ENCODE data around the gene VPS16.
"Not testable (repeated sequence)": the region's sequence is repeated elsewhere in the genome, so short reads cannot be mapped to it uniquely, and the experiment has no call there.

Gene VPS16

GRCh38 chr20:2806351-2806701, 34.2 kb upstream of the VPS16 start:
- no peak for DNase-seq (ENCODE audit: low read depth, low spot score)
- H3K27ac ChIP-seq = no peak overlapping the region

- no peak overlapping the region for H3K27ac ChIP-seq
- DNase-seq (ENCODE audit: low read depth, low spot score) = no peak
These were observed 33.5 kb upstream of the VPS16 start for GRCh38 chr20:2807019-2807418.

- DNase-seq (ENCODE audit: low read depth, low spot score) = not testable (repeated sequence)
These were observed 32.6 kb upstream of the VPS16 start for GRCh38 chr20:2807929-2808328.

DNA sequence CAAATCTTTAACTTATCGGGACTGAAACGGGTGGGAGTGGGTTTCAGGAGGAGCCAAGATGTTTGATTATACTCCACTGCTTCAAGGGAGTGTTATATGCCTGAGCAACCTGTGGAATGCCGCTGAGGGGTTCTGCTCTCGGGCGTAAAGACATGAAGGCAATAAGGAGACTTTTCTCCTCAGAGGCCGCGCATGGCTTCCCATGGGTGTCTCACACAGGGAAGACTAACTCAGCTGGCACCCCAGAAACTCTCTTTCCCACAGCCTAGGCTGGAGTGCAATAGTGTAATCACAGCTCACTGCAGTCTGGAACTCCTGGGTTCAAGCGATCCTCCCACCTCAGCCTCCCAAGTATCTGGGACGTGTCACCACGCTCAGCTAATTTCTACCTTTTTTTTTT, 30.9 kb upstream of the VPS16 start:
- no peak overlapping the region for H3K27ac ChIP-seq
- no peak for DNase-seq (ENCODE audit: low read depth, low spot score)

More at GRCh38 chr20:2807929-2808328, 32.6 kb upstream of the VPS16 start:
- not testable (repeated sequence) for H3K27ac ChIP-seq

- no peak for DNase-seq (ENCODE audit: low read depth, low spot score)
- H3K27ac ChIP-seq = no peak overlapping the region
These were observed 28.4 kb upstream of the VPS16 start for GRCh38 chr20:2812189-2812588.

DNA sequence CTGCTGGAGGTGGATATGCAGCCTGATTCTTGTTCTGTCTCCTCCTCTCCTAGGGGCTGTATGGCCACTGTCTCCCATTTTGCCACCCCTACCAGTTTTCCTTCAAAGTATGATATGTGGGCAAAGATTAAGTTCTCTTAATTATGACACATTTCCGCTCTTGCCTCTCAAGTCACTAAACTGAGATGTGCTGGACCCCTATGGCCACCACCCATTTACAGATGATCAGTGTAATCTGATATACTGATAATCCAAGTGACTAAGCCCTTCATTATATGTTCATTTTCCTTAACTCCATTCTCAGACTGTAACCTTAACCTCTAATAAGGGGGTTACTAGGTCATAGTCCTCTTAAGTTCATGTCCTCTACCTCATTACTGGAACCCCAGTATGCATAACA, 26.5 kb upstream of the VPS16 start:
- no peak for DNase-seq (ENCODE audit: low read depth, low spot score)
- H3K27ac ChIP-seq = no peak overlapping the region

DNA sequence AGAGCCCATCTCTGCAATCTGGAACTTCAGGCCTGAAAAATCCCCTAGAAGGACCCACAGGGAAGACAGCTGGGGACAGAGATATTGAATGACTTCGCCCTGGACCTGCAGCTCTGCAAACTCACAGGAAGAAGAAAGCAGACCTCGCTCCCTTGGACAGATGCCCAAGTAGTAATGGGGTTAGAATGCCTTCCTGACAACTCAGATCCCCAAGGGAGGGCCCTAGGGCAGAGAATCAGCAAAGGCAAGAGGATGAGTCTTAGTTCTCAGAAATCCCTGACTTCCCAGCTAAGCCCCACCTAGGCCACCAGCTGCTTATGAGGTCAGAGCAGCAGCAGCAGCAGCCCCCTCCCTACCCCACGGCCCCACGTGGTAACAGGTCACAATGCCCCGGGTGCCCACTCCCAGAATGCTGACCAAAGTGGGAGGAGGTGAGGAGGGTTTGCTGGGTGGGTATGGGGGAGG, 25.9 kb upstream of the VPS16 start, which contains the start of gene C20orf141:
Gene C20orf141 (plus strand): TSS at position 401 of the 465 bp plus-strand sequence. CDS start 198 bp downstream, outside the sequence.
- peak; percentile 69 for DNase-seq (ENCODE audit: low read depth, low spot score)
- H3K27ac ChIP-seq = no peak within 1 kb of the TSS

- H3K27ac ChIP-seq = no peak overlapping the region
- no peak for DNase-seq (ENCODE audit: low read depth, low spot score)
These were observed 25.2 kb upstream of the VPS16 start for GRCh38 chr20:2815242-2815900.

GRCh38 chr20:2816030-2816582, 24.4 kb upstream of the VPS16 start, which contains the start of gene TMEM239:
TSS of gene TMEM239 (plus strand) at chr20:2816364. CDS start at chr20:2816555, 191 bp downstream.
- no peak for DNase-seq (ENCODE audit: low read depth, low spot score)
- no peak within 1 kb of the TSS for H3K27ac ChIP-seq

DNA sequence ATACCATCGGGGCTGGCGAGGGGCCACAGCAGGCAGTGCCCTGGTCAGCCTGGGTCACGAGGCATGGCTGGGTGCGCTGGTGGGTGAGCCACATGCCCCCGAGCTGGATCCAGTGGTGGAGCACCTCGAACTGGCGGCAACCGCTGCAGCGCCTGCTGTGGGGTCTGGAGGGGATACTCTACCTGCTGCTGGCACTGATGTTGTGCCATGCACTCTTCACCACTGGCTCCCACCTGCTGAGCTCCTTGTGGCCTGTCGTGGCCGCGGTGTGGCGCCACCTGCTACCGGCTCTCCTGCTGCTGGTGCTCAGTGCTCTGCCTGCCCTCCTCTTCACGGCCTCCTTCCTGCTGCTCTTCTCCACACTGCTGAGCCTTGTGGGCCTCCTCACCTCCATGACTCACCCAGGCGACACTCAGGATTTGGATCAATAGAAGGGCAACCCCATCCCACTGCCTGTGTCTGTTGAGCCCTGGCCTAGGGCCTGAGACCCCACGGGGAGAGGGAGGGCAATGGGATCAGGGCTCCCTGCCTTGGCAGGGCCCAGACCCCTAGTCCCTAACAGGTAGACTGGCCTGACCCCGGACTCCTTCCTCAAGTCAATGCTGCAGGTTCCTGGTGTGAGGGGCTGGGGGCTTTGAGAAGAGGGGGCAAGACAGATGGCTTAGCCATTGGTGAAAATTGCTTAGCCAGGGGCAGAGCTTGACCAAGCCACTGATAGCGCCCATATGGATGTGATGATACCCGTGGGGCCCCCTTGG, 23.8 kb upstream of the VPS16 start:
- no peak overlapping the region for H3K27ac ChIP-seq
- DNase-seq (ENCODE audit: low read depth, low spot score) = no peak

- DNase-seq (ENCODE audit: low read depth, low spot score) = no peak
- H3K27ac ChIP-seq = no peak overlapping the region
These were observed 23.2 kb upstream of the VPS16 start for GRCh38 chr20:2817341-2817726.

DNA sequence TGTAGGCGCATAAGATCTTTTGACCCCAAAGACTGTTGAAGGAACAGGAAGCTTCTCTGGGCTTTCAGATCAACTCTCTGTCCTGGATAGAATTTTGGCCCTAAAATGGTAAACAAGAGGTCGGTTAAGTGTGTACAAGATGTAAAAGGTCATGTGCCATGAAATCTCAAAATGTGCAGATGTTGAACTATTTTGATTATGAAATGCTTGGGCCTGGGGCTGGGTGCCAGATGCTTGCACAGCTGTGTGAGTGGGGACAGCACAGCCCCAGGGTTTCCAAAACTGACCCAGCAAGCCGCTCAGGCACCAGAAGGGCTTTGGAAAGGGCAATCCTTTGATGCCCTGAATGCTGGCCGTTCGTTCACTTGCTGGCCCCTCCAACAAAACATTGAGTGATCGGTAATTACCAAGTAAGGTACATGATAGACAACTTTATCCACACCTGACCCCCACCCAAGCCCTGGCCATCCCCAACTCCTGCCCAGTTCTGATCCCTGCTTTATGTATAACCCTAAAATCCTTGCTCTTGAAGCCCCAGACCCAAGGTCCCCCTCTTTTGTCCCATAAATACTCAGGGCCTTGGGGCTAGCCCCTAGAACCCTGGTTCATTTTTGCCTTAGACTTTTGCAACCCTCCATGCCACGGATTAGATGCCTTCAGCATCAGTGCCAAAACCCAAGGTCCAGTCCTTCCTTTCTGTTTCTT, 22.5 kb upstream of the VPS16 start:
- no peak overlapping the region for H3K27ac ChIP-seq
- no peak for DNase-seq (ENCODE audit: low read depth, low spot score)

DNA sequence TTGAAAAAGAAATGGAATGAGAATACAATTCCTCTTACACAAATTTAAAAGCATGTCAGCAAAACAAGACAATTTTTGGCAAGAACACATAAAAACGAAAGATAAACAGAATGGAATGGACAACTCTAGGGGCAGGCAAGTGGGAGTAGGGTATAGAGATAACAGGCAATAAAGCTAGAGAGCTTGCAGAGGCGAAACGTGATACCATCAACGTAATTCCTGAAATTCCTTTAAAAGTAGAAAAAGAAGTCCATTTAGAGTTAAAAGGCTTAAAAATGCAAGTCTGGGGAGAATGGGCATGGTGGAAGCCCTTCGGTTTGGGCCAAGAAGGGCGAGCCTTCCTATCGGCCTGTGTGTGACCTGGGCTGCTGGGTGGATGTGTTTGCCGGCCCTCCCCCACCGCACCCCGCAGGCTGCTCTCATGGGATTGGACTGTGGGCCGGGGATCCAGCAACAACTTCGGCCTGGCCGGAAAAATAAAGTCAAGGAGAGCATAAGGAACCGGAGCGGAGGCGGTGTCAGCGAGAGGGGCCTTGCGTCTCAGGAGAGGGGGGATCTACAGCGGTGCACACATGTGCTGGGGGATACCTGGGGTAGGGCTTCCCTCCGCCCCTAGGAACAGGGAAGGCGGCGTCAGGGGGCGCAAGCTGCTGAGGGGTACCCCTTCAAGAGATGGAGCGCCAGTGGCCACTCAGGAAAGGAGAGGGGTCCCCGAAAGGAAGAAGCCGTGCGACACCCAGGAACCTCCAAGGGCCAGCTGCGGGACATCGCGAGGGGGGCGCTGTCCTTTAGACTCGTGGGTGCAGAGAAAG, 20.3 kb upstream of the VPS16 start:
- no peak overlapping the region for H3K27ac ChIP-seq
- no peak for DNase-seq (ENCODE audit: low read depth, low spot score)

- no peak for DNase-seq (ENCODE audit: low read depth, low spot score)
- no peak overlapping the region for H3K27ac ChIP-seq
These were observed 19.4 kb upstream of the VPS16 start for GRCh38 chr20:2820896-2821869.

DNA sequence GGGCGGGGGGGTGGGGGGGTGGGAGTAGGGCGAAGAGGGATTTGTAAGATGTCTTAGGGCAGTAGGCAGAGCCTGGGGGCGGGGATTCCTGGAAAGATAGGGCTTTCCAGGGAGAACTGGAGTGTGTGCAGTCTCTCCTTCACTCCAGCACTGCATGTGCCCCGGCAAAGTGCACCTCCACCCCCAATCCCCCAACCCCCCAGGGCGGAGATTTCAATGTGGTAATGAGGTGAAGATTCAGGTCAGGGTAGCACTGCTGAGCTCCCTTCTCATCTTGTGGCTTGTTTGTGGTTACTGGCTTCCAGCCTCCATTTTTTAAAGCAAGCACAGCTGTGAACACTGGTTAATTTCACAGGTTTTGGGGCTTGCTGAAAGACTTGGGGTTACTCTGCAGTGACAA, 18.5 kb upstream of the VPS16 start:
- H3K27ac ChIP-seq = no peak overlapping the region
- no peak for DNase-seq (ENCODE audit: low read depth, low spot score)

DNA sequence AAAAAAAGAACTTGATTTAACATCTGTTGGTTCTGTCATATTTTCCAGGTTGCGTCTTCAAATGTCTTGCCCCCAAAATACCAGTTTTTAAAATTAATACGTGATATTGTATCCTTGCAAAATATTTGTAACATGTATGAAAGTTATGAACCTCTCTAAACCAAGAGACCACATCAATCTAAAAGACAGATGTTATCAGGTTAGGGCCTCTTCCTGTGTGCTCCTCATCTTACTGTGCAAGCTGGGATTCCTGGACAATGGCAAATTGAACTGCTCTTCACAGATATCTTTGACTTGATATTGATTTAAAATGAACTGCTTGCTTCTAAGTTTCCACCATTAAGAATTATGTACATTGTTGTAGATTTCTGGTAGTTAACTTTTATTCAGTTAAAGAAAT, 14.8 kb upstream of the VPS16 start:
- no peak overlapping the region for H3K27ac ChIP-seq
- no peak for DNase-seq (ENCODE audit: low read depth, low spot score)

DNA sequence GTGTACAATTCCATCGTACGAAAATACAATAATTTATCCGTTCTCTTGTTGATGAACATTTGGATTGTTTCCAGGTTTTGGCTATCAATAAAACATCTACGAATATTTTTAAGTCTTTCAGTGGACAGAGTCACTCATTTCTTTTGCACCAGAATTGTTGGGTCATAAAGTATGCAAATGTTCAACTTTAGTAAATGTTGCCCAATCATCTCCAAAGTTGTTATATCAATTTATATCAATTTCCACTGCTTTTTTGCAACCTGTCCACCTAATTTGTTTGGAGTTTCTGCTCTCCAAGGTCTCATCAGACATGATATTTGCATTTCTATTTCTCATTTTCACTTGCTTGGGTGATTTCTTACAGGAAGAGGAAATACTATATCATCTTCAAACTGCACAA, 13.9 kb upstream of the VPS16 start:
- H3K27ac ChIP-seq = no peak overlapping the region
- DNase-seq (ENCODE audit: low read depth, low spot score) = no peak

DNA sequence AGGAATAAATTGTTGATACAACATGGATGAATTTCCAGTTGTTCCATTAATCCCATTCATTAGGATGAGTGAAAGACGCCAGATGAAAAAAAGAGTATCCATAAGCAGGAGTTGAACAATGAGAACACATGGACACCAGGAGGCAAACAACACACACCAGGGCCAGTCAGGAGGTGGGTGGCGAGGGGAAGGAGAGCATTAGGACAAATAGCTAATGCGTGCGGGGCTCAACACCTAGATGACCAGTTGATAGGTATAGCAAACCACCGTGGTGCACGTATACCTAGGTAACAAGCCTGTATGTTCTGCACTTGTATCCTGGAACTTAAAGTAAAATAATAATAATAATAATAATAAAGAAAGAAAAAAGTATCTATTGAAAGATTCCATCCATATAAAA, 11.2 kb upstream of the VPS16 start:
- no peak for DNase-seq (ENCODE audit: low read depth, low spot score)
- no peak overlapping the region for H3K27ac ChIP-seq

- not testable (repeated sequence) for H3K27ac ChIP-seq; DNase-seq (ENCODE audit: low read depth, low spot score)
These were observed 9.3 kb upstream of the VPS16 start for GRCh38 chr20:2831206-2831605.

Data from epithelial cell of prostate (primary cell).